NCI-H1105 (cell line): ENCODE results near the gene ZSCAN20.

Source experiments
- DNase-seq: peaks from one replicate; lab custom pipeline; 2025; lab: John Stamatoyannopoulos, UW

Gene ZSCAN20

GRCh38 chr1:33535334-33535733, 62.9 kb downstream of the ZSCAN20 start:
- DNase-seq, result no peak

GRCh38 chr1:33537885-33538284, 65.4 kb downstream of the ZSCAN20 start:
- no peak for DNase-seq

GRCh38 chr1:33541966-33542365, 69.5 kb downstream of the ZSCAN20 start:
- DNase-seq, result no peak
